ENCODE data around the gene KLHL33.
A peak's percentile ranks its signal among the peaks of the same experiment; 100 is the strongest.

KLHL33 gene

GRCh38 chr14:20440882-20441281 lies 4.9 kb upstream of the KLHL33 start:
- DNase-seq: no peak
- Histone ChIP-seq H3K9me3 (no peaks in the 10 kb centered on the region), H3K4me3 (no peak overlapping the region), H3K36me3 (peaks cover under 1 to 3% (median 2%) of the 10 kb centered on the region in 3 donors), H3K27ac (no peak overlapping the region), H3K27me3 (no peaks in the 10 kb centered on the region), H3K4me1 (no peaks in the 10 kb centered on the region)
- intact Hi-C loops (cut with DNase I; ENCODE audit: low total_unique reads): no loop called here
- TF ChIP-seq, protein P1, sequence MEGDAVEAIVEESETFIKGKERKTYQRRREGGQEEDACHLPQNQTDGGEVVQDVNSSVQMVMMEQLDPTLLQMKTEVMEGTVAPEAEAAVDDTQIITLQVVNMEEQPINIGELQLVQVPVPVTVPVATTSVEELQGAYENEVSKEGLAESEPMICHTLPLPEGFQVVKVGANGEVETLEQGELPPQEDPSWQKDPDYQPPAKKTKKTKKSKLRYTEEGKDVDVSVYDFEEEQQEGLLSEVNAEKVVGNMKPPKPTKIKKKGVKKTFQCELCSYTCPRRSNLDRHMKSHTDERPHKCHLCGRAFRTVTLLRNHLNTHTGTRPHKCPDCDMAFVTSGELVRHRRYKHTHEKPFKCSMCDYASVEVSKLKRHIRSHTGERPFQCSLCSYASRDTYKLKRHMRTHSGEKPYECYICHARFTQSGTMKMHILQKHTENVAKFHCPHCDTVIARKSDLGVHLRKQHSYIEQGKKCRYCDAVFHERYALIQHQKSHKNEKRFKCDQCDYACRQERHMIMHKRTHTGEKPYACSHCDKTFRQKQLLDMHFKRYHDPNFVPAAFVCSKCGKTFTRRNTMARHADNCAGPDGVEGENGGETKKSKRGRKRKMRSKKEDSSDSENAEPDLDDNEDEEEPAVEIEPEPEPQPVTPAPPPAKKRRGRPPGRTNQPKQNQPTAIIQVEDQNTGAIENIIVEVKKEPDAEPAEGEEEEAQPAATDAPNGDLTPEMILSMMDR (IDR thresholded peaks at IDR 0.05): no peak

GRCh38 chr14:20440465-20440864 lies 4.5 kb upstream of the KLHL33 start:
- H3K27me3 ChIP-seq: no peaks in the 10 kb centered on the region
- H3K9me3 ChIP-seq: no peaks in the 10 kb centered on the region
- H3K4me1 ChIP-seq: peaks cover 0 to 2% (median under 1%) of the 10 kb centered on the region in 4 donors
- intact Hi-C loops (cut with DNase I; ENCODE audit: low total_unique reads): no loop called here
- TF ChIP-seq, protein P1 (IDR thresholded peaks at IDR 0.05): no peak
- H3K27ac ChIP-seq: no peak overlapping the region
- no peak overlapping the region for H3K4me3 ChIP-seq
- no peak for DNase-seq
- no peaks in the 10 kb centered on the region for H3K36me3 ChIP-seq

- H3K4me1 ChIP-seq: peaks cover 0 to 14% (median 10%) of the 10 kb centered on the region in 4 donors
- H3K27ac ChIP-seq: no peak overlapping the region
- H3K4me3 ChIP-seq: no peak overlapping the region
- H3K36me3 ChIP-seq: no peaks in the 10 kb centered on the region
- no peak for DNase-seq
- no peaks in the 10 kb centered on the region for H3K27me3 ChIP-seq
- intact Hi-C loops (cut with DNase I; ENCODE audit: low total_unique reads): no loop called here
- TF ChIP-seq, protein P1 (IDR thresholded peaks at IDR 0.05): no peak
- H3K9me3 ChIP-seq: no peaks in the 10 kb centered on the region
Measured at GRCh38 chr14:20438664-20439063, 2.7 kb upstream of the KLHL33 start.

DNA sequence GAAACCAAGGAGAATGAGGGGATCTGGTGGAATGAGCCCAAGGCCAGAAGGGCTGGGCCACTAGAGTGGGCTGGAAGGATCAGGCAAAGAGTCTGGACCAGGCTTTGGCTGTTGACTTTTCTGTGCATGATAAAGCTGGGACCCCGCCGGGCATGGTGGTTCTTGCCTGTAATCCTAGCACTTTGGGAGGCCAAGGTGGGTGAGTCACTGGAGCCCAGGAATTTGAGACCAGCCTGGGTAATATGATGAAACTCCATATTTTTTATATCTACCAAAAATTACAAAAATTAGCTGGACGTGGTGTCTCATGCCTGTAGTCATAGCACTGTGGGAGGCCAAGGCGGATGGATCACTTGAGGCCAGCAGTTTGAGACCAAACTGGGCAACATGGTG lies 393 bp upstream of the KLHL33 start:
- TF ChIP-seq, protein P1 (IDR thresholded peaks at IDR 0.05): no peak
- H3K4me1 ChIP-seq: peaks cover 0 to 14% (median 10%) of the 10 kb centered on the region in 4 donors
- H3K36me3 ChIP-seq: no peaks in the 10 kb centered on the region
- H3K4me3 ChIP-seq: no peak overlapping the region
- intact Hi-C loops (cut with DNase I; ENCODE audit: low total_unique reads): no loop called here
- no peaks in the 10 kb centered on the region for H3K9me3 ChIP-seq
- H3K27me3 ChIP-seq: no peaks in the 10 kb centered on the region
- H3K27ac ChIP-seq: no peak overlapping the region
- peak in 1 of 2 donors; percentile 33 for DNase-seq

DNA sequence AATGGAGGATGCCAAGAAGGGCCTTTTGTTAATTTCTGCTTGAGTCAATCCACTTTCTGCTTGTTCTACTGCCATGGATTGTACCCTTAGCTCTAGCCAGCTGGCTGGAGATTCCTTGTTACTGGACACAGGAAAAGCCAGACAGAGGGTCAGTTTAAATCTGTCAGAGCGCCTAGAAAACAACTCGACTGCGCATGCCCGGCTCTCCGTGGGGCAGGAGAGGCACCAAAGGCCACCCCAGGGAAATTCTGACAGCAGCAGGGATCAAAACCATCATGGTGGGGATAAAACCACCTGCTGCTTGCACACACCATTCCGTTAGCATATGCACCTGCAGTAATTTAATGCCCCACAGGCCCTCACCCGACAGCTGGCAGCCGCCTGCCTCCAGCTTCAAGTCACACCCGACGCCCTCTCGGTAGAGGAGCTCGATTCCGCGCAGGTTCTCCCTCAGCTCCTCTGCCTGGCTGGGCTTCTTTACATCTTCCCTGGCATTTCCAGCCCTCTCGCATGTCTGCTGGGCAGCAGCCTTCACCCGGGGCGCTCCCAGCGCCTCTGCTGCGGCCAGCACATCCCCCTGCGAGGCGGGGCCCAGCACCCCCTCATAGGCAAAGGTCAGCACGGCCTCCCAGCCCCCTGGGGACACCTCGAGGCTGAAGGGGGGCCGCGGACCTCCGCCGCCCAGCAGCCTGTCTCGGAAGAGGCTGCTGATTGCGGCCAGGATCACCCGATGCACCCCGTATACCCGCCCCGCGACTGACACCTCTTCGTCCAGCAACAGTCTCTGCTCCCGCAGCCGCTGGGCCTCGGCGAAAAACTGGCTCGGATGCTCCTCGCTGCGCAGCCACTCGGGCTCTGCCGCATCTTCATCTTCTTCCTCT lies 1.0 kb downstream of the KLHL33 start:
- no peaks in the 10 kb centered on the region for H3K27me3 ChIP-seq
- DNase-seq: peak; percentile 87 to 89
- H3K27ac ChIP-seq: peak overlapping the region; percentile 60 to 63

More for the DNA sequence above, 1.0 kb downstream of the KLHL33 start:
- H3K4me1 ChIP-seq: peaks cover 0 to 14% (median 11%) of the 10 kb centered on the region in 4 donors
- peak overlapping the region; percentile 31 to 43 for H3K4me3 ChIP-seq
- H3K9me3 ChIP-seq: no peaks in the 10 kb centered on the region
- H3K36me3 ChIP-seq: no peaks in the 10 kb centered on the region
- TF ChIP-seq, protein P1 (IDR thresholded peaks at IDR 0.05): no peak
- intact Hi-C loops (cut with DNase I; ENCODE audit: low total_unique reads): no loop called here
